Right renal cortex interstitium (tissue), 3 donors: ENCODE results near the gene PRPF40B. TPM values are rescaled to one million over a fixed set of nuclear protein-coding genes. Genes with fewer than 3 reads are reported as not detected.
"Not testable (repeated sequence)": the region's sequence is repeated elsewhere in the genome, so short reads cannot be mapped to it uniquely, and the experiment has no call there.

ENCODE experiments used
- DNase-seq, 3 donors: peaks; one replicate each; pipeline ENCODE4 v3.0.0-alpha.2; 2013; ENCODE audit warnings: low read depth in 3 of 3, low spot score in 2 of 3
- polyA plus RNA-seq, 3 donors: library from polyadenylated mRNA; unstranded; fragments of 120-200 nt; gene quantifications; one replicate each; pipeline ENCODE4 v1.2.1, GENCODE V29; 2013; ENCODE audit not compliant: insufficient read length in 3 of 3

The PRPF40B gene
- polyA plus RNA-seq, result 10 to 100 TPM; 20.0 to 21.1 (median 20.9) TPM

GRCh38 chr12:49623142-49623904 is at the start of gene PRPF40B:
PRPF40B (plus strand) TSS chr12:49623561; CDS start chr12:49623591, 30 bp downstream.
- DNase-seq, result peak in 2 of 3 donors; percentile 63 to 68

- DNase-seq, result no peak
These were observed 45.6 kb upstream of the PRPF40B start for GRCh38 chr12:49577589-49578315.

GRCh38 chr12:49578471-49579112 is 44.8 kb upstream of the PRPF40B start:
- no peak for DNase-seq

- DNase-seq, result peak; percentile 62 to 76 (median 70)
These were observed 42.5 kb upstream of the PRPF40B start for GRCh38 chr12:49580572-49581535.

GRCh38 chr12:49582201-49582600 is 41.2 kb upstream of the PRPF40B start:
- no peak for DNase-seq

- no peak for DNase-seq
These were observed 40.5 kb upstream of the PRPF40B start for GRCh38 chr12:49582850-49583249.

GRCh38 chr12:49583366-49584094 is 39.8 kb upstream of the PRPF40B start:
- no peak for DNase-seq

GRCh38 chr12:49584591-49584990 is 38.8 kb upstream of the PRPF40B start:
- DNase-seq, result no peak

- no peak for DNase-seq
These were observed 37.6 kb upstream of the PRPF40B start for GRCh38 chr12:49585477-49586459.

GRCh38 chr12:49587174-49587908 is 36.0 kb upstream of the PRPF40B start:
- no peak for DNase-seq

GRCh38 chr12:49588281-49588680 is 35.1 kb upstream of the PRPF40B start:
- DNase-seq, result no peak

- DNase-seq, result no peak
These were observed 34.4 kb upstream of the PRPF40B start for GRCh38 chr12:49588721-49589516.

- DNase-seq, result no peak
These were observed 24.8 kb upstream of the PRPF40B start for GRCh38 chr12:49598527-49598926.

GRCh38 chr12:49599961-49600360 is 23.4 kb upstream of the PRPF40B start:
- DNase-seq, result no peak

GRCh38 chr12:49603721-49604120 is 19.6 kb upstream of the PRPF40B start:
- DNase-seq, result no peak

- DNase-seq, result no peak
These were observed 18.5 kb upstream of the PRPF40B start for GRCh38 chr12:49604856-49605255.

- not testable (repeated sequence) for DNase-seq
These were observed 17.8 kb upstream of the PRPF40B start, which contains the start of gene FAM186B for GRCh38 chr12:49605539-49605938. FAM186B (minus strand) TSS chr12:49605639; CDS start chr12:49605477, 162 bp downstream.
